Pancreas (tissue), 10 donors: ENCODE data around the gene GABBR1. TPM values are rescaled to one million over a fixed set of nuclear protein-coding genes. Genes with fewer than 3 reads are reported as not detected.

Experiments used
- ATAC-seq, 4 donors: fragments of 200-7000 bp; cut with Tn5 transposase; one replicate each; pipeline versions ENCODE4 v1.8.0 to v1.9.1; 2020; ENCODE audit warnings: mild to moderate bottlenecking in 4 of 4, moderate library complexity in 4 of 4
- DNase-seq, 6 donors: peaks; one replicate each; pipeline ENCODE4 v3.0.0-alpha.2; 2020
- FAIRE-seq: peaks from 2 replicates; lab custom pipeline; 2012; peaks lifted over from hg19 to GRCh38; lab: Jason Lieb, UNC
- H3K27ac ChIP-seq, 4 donors: fragments of 200-600 bp; sonication (generic); 1 replicate in 3 of 4; 2 replicates in 1 of 4; pipeline versions ENCODE4 v1.5.0 to v1.8.0; 2020
- H3K27me3 ChIP-seq, 4 donors: fragments of 200-600 bp; one replicate each; pipeline ENCODE4 v1.8.0; 2021
- H3K36me3 ChIP-seq, 3 donors: fragments of 200-600 bp; sonication (generic) in 1 of 3; one replicate each; pipeline versions ENCODE4 v1.5.0 to v1.8.0; 2020 to 2021
- H3K4me1 ChIP-seq, 3 donors: fragments of 200-600 bp; one replicate each; pipeline ENCODE4 v1.8.0; 2021
- H3K4me3 ChIP-seq, 4 donors: fragments of 200-600 bp; sonication (generic) in 2 of 4; one replicate each; pipeline versions ENCODE4 v1.5.0 to v1.8.0; 2020 to 2021
- H3K9me3 ChIP-seq, 4 donors: fragments of 200-600 bp; one replicate each; pipeline ENCODE4 v1.8.0; 2021
- WGBS, 2 donors: extraction: QIAGEN DNeasy Blood & Tissue Kit; methylation state at CpG; one replicate each; pipeline ENCODE4 v1.1.7; 2013; 5-methylcytosine and 5-hydroxymethylcytosine counted together
- intact Hi-C, 3 donors: fragments of 100-400 bp; cut with DNase I; formaldehyde crosslinking; loops; one replicate each; pipeline versions ENCODE4 v1.11.1 to v1.14.2; 2022
- polyA plus RNA-seq, 2 donors: library from polyadenylated mRNA; stranded (reverse); fragments of 200-250 nt; gene quantifications; one replicate each; pipeline ENCODE4 v1.2.3, GENCODE V29; 2013
- total RNA-seq, 6 donors: library from RNA; stranded (reverse); fragmentation: NEBNext Ultra II Directional in 4 of 6; extraction: Animal tissue kit (Norgen Biotek cat#: 25700) in 4 of 6; gene quantifications; one replicate each; pipeline versions ENCODE4 v1.2.1 to v1.2.4, GENCODE V29; 2021 to 2023
- TF ChIP-seq, protein P1 (sequence below), 4 donors: fragments of 200-600 bp; sonication (generic) in 3 of 4; IDR thresholded peaks; one replicate each; pipeline versions ENCODE4 v1.5.0 to v1.8.0; 2021; ENCODE audit warnings: antibody characterized with exemption in 4 of 4
- donor health status: healthy with polysubstance abuse.
- donor health status: DM: no; HTN: no; CAD: no; lungs with moderate emphysema.
- donor health status: DM: no; HTN: no; CAD: no.
- donor health status: control.
- donor health status: control.
- donor health status: Bipolar disorder and iron deficiency.
- donor health status: DM: yes; HTN: yes; CAD: no.
- donor health status: DM: no; HTN: no; CAD: no.
- donor health status: DM: no; HTN: no; CAD: no.
- donor health status: DM: yes; HTN: yes; CAD: no.

The GABBR1 gene
- total and polyA plus RNA-seq, 8 donors = 5.2 to 26.7 (median 8.7) TPM

- Histone ChIP-seq H3K27ac (peak overlapping the region; percentile 93 to 97 (median 95)), H3K36me3 (no peaks in the 10 kb centered on the region), H3K4me3 (peak overlapping the region; percentile 21 to 50 (median 37)), H3K27me3 (no peaks in the 10 kb centered on the region), H3K4me1 (peaks cover 0 to 4% (median 0%) of the 10 kb centered on the region in 3 donors), H3K9me3 (no peaks in the 10 kb centered on the region)
- ATAC-seq (peak; percentile 94 to 97 (median 95)), DNase-seq (peak; percentile 96 to 99 (median 98)), FAIRE-seq (peak; percentile 47)
- intact Hi-C loops = no loop called here
- TF ChIP-seq, protein P1, sequence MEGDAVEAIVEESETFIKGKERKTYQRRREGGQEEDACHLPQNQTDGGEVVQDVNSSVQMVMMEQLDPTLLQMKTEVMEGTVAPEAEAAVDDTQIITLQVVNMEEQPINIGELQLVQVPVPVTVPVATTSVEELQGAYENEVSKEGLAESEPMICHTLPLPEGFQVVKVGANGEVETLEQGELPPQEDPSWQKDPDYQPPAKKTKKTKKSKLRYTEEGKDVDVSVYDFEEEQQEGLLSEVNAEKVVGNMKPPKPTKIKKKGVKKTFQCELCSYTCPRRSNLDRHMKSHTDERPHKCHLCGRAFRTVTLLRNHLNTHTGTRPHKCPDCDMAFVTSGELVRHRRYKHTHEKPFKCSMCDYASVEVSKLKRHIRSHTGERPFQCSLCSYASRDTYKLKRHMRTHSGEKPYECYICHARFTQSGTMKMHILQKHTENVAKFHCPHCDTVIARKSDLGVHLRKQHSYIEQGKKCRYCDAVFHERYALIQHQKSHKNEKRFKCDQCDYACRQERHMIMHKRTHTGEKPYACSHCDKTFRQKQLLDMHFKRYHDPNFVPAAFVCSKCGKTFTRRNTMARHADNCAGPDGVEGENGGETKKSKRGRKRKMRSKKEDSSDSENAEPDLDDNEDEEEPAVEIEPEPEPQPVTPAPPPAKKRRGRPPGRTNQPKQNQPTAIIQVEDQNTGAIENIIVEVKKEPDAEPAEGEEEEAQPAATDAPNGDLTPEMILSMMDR (IDR thresholded peaks at IDR 0.05) = peak; percentile 87 to 93 (median 91)
- WGBS, 2 donors = 4 to 5% methylated on average over 33 of the region's 33 CpGs
Observed at GRCh38 chr6:29649701-29650673, 17.0 kb upstream of the GABBR1 start.

- ATAC-seq (no peak), DNase-seq (peak in 1 of 6 donors; percentile 13), FAIRE-seq (no peak)
- Histone ChIP-seq H3K4me3 (no peak overlapping the region), H3K27me3 (no peaks in the 10 kb centered on the region), H3K9me3 (no peaks in the 10 kb centered on the region), H3K27ac (no peak overlapping the region), H3K36me3 (no peaks in the 10 kb centered on the region), H3K4me1 (peaks cover 0 to 4% (median 0%) of the 10 kb centered on the region in 3 donors)
- TF ChIP-seq, protein P1 (IDR thresholded peaks at IDR 0.05) = peak; percentile 6 to 28 (median 20)
- intact Hi-C loops = no loop called here
- 87 to 89% methylated on average over 23 of the region's 23 CpGs for WGBS, 2 donors
Observed at GRCh38 chr6:29647927-29648642, 15.1 kb upstream of the GABBR1 start.

GRCh38 chr6:29641430-29642148 is 8.6 kb upstream of the GABBR1 start:
- no peak overlapping the region for H3K27ac ChIP-seq
- TF ChIP-seq, protein P1 (IDR thresholded peaks at IDR 0.05) = no peak
- H3K4me3 ChIP-seq = no peak overlapping the region
- ATAC-seq = no peak
- intact Hi-C loops = no loop called here
- no peaks in the 10 kb centered on the region for H3K4me1 ChIP-seq
- no peak for FAIRE-seq
- 34% methylated on average over 3 of the region's 3 CpGs for WGBS, 2 donors
- H3K9me3 ChIP-seq = no peaks in the 10 kb centered on the region
- H3K27me3 ChIP-seq = peaks cover 0 to 4% (median 0%) of the 10 kb centered on the region in 4 donors
- no peaks in the 10 kb centered on the region for H3K36me3 ChIP-seq
- no peak for DNase-seq

GRCh38 chr6:29637247-29637646 is 4.3 kb upstream of the GABBR1 start:
- 84% methylated on average over 9 of the region's 9 CpGs for WGBS, 2 donors
- Histone ChIP-seq H3K27me3 (peaks cover 0 to 4% (median 0%) of the 10 kb centered on the region in 4 donors), H3K4me3 (no peak overlapping the region), H3K4me1 (no peaks in the 10 kb centered on the region), H3K9me3 (no peaks in the 10 kb centered on the region), H3K36me3 (no peaks in the 10 kb centered on the region), H3K27ac (no peak overlapping the region)
- TF ChIP-seq, protein P1 (IDR thresholded peaks at IDR 0.05) = no peak
- DNase-seq (no peak), ATAC-seq (no peak), FAIRE-seq (no peak)
- intact Hi-C loops = no loop called here
